ENCODE data around the gene NOL3. TPM values are rescaled to one million over a fixed set of nuclear protein-coding genes. Genes with fewer than 3 reads are reported as not detected.

The NOL3 gene
- total and polyA plus RNA-seq, 8 donors: 15.2 to 119 (median 22.7) TPM

DNA sequence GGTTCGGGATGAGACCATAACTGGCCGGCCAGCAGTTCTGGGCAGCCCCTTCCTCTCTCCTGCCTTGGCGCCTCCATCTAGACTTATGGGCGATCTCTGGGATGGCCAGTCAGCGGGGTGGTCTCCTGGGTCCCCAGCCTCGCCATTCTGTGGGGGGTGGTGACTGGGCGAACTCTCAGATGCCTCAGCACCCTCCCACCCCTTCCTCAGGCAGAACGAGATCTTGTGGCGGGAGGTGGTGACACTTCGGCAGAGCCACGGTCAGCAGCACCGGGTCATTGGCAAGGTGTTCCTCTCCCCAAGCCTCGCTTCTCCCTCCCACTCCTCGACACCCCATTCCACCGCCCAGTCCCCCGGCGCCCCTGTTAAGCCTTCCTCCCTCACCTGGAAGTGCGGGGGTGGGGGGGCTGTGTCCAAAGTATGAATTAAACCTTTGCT lies 4.2 kb upstream of the NOL3 start:
- WGBS, 2 donors: 70 to 78% methylated on average over 14 to 18 of the region's 18 CpGs
- Histone ChIP-seq H3K27ac (no peak overlapping the region), H3K27me3 (no peaks in the 10 kb centered on the region), H3K4me1 (peaks cover 5 to 19% (median 9%) of the 10 kb centered on the region in 3 donors), H3K36me3 (no peaks in the 10 kb centered on the region), H3K4me3 (no peak overlapping the region), H3K9me3 (no peaks in the 10 kb centered on the region)
- DNase-seq (peak in 4 of 6 donors; percentile 3 to 62 (median 38)), ATAC-seq (no peak), FAIRE-seq (no peak)
- TF ChIP-seq, protein P1, sequence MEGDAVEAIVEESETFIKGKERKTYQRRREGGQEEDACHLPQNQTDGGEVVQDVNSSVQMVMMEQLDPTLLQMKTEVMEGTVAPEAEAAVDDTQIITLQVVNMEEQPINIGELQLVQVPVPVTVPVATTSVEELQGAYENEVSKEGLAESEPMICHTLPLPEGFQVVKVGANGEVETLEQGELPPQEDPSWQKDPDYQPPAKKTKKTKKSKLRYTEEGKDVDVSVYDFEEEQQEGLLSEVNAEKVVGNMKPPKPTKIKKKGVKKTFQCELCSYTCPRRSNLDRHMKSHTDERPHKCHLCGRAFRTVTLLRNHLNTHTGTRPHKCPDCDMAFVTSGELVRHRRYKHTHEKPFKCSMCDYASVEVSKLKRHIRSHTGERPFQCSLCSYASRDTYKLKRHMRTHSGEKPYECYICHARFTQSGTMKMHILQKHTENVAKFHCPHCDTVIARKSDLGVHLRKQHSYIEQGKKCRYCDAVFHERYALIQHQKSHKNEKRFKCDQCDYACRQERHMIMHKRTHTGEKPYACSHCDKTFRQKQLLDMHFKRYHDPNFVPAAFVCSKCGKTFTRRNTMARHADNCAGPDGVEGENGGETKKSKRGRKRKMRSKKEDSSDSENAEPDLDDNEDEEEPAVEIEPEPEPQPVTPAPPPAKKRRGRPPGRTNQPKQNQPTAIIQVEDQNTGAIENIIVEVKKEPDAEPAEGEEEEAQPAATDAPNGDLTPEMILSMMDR (IDR thresholded peaks at IDR 0.05): no peak
- intact Hi-C loops (cut with DNase I): loop anchor here in 1 of 3 donors (10.0 kb wide), 1 partner anchor 191 kb away; no protein-coding TSS in a partner anchor

DNA sequence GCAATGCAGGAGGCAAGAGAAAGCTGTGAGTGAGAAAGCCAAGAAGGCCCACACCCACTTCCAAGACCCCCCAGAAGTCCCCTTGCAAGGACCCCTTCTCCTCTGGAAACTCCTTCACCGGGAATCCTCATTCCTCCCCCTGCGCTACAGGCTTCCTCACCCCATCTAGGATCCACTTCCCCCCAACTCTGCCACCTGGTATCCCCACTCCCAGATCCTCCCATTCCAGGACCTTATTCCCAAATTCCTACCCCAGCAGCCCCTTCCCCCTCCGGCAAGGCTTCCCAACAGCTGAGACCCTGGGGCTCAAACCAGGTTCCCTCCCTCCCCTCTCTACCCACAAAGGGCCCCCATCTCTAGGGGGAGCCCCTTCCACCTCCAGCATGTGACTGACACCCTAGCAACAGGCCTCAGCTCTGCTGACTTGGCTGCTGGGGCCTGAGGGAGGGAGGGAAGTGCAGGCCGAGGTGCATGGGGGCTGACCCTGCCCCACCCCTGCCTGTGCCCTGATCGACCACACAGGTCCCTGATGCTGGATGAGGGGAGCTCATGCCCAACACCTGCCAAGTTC lies 3.7 kb upstream of the NOL3 start:
- intact Hi-C loops (cut with DNase I): loop anchor here in 1 of 3 donors (10.0 kb wide), 1 partner anchor 192 kb away; no protein-coding TSS in a partner anchor

DNA sequence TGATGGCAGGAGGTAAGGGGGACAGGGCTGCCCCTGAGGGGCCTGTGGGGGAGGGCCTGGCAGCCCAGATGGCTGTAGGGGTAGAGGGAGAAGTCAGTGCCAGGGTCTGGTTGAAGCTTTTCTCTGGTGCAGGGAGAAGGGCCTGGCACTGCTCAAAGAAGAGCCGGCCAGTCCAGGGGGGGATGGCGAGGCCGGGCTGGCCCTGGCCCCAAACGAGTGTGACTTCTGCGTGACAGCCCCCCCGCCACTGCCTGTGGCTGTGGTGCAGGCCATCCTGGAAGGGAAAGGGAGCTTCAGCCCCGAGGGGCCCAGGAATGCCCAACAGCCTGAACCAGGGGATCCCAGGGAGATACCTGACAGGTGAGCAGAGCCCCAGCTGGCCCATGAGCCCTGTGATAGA lies 2.8 kb upstream of the NOL3 start:
- intact Hi-C loops (cut with DNase I): loop anchor here in 1 of 3 donors (10.0 kb wide), 1 partner anchor 193 kb away; no protein-coding TSS in a partner anchor
- H3K4me1 ChIP-seq: peaks cover 5 to 16% (median 9%) of the 10 kb centered on the region in 3 donors
- H3K36me3 ChIP-seq: no peaks in the 10 kb centered on the region
- no peaks in the 10 kb centered on the region for H3K9me3 ChIP-seq
- DNase-seq: peak in 2 of 6 donors; percentile 12 to 71
- FAIRE-seq: no peak
- ATAC-seq: no peak
- WGBS, 2 donors: 93 to 95% methylated on average over 7 of the region's 7 CpGs
- H3K27ac ChIP-seq: no peak overlapping the region
- TF ChIP-seq, protein P1 (IDR thresholded peaks at IDR 0.05): no peak
- no peak overlapping the region for H3K4me3 ChIP-seq
- H3K27me3 ChIP-seq: no peaks in the 10 kb centered on the region

More for the DNA sequence above, 3.7 kb upstream of the NOL3 start:
- Histone ChIP-seq H3K4me3 (no peak overlapping the region), H3K27ac (no peak overlapping the region), H3K9me3 (no peaks in the 10 kb centered on the region), H3K27me3 (no peaks in the 10 kb centered on the region), H3K36me3 (no peaks in the 10 kb centered on the region), H3K4me1 (peaks cover 5 to 16% (median 9%) of the 10 kb centered on the region in 3 donors)
- no peak for ATAC-seq
- TF ChIP-seq, protein P1 (IDR thresholded peaks at IDR 0.05): no peak
- 81 to 88% methylated on average over 5 of the region's 5 CpGs for WGBS, 2 donors
- FAIRE-seq: no peak
- no peak for DNase-seq

DNA sequence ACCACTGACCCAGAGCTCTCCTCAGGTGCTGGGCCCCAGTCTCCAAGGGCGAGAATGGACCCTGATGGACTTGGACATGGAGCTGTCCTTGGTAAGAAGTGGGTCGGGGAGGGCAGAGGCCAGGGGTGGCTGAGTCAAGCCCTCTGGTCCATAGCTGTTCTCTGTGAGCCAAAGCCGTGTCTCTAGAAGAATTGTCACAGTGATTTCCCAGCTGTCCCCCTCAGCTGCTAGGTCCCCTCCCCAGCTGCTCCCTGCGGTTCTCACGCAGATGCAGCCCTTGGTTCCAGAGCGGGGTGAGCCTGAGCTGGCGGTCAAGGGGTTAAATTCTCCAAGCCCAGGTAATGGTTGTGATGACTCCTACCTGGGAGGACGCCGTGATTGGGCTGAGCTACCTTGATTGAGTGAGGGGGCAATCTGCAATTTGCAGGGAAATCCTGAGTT lies 1.3 kb upstream of the NOL3 start:
- WGBS, 2 donors: 71 to 72% methylated on average over 9 of the region's 9 CpGs
- no peak for FAIRE-seq
- H3K36me3 ChIP-seq: no peaks in the 10 kb centered on the region
- H3K27me3 ChIP-seq: no peaks in the 10 kb centered on the region
- H3K9me3 ChIP-seq: no peaks in the 10 kb centered on the region
- H3K4me3 ChIP-seq: no peak overlapping the region
- H3K4me1 ChIP-seq: peaks cover 0 to 18% (median 9%) of the 10 kb centered on the region in 3 donors
- TF ChIP-seq, protein P1 (IDR thresholded peaks at IDR 0.05): no peak
- H3K27ac ChIP-seq: no peak overlapping the region
- peak in 1 of 6 donors; percentile 26 for DNase-seq
- ATAC-seq: no peak
- intact Hi-C loops (cut with DNase I): loop anchor here in 1 of 3 donors (10.0 kb wide), 1 partner anchor 194 kb away; no protein-coding TSS in a partner anchor
